GM21367 (cell line): ENCODE data around the gene CYP2E1.
"Not testable (repeated sequence)": the region's sequence is repeated elsewhere in the genome, so short reads cannot be mapped to it uniquely, and the experiment has no call there.

Experiments used
- ATAC-seq: cut with Tn5 transposase; IDR thresholded peaks from one replicate; pipeline ENCODE4 v1.9.1; 2021; ENCODE audit not compliant: unreplicated experiment

The CYP2E1 gene

DNA sequence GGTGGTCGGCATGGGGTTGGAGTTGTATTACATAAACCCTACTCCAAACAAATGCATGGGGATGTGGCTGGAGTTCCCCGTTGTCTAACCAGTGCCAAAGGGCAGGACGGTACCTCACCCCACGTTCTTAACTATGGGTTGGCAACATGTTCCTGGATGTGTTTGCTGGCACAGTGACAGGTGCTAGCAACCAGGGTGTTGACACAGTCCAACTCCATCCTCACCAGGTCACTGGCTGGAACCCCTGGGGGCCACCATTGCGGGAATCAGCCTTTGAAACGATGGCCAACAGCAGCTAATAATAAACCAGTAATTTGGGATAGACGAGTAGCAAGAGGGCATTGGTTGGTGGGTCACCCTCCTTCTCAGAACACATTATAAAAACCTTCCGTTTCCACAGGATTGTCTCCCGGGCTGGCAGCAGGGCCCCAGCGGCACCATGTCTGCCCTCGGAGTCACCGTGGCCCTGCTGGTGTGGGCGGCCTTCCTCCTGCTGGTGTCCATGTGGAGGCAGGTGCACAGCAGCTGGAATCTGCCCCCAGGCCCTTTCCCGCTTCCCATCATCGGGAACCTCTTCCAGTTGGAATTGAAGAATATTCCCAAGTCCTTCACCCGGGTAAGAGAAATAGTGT is at the start of gene CYP2E1:
Gene CYP2E1 (plus strand): TSS at position 407 of the 632 bp plus-strand sequence. CDS start 33 bp downstream, at position 440.
- ATAC-seq: no peak

DNA sequence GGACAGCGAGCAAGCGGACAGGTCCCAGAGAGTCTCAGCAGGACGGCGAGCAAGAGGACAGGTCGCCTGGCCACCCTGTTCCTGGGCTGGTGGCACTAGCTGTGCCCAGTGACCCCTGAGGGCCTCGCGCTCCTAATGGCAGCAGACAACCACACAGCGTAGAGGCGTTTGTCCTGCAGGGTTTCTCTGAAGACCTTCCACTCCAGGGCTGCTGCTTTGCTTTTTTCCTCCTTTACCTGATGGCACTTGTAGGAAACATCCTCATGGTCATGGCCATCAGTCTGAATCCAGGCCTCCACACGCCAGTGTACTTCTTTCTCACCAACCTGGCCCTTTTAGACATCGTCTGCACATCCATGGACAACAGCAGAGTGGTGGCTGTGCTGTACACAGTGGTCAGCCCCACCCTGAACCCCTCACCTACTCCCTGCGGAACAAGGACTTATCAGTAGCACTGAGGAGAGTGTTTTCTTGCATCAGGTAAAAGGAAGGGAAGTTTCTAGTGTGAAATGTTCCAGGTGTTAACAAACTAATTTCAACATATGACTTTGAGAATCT is 46.0 kb upstream of the CYP2E1 start:
- no peak for ATAC-seq

DNA sequence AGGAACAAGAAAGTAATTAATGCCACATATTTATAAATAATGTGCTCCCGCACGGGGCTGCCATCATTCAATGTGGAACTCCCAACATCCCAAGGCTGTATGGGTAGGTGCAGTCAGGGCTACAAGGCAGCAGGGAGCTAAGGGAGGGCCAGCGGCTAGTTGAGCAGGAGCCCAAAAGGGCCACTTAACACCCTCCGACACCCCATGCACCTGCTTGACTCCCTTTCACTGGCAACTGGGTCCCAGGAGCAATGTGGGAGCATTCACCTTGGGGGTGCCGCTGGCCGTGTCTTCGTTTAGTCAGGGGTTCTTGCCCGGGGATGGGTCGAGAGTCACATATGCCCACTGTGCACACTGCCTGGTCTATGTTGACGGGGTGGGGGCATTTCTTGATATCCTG is 45.5 kb upstream of the CYP2E1 start:
- no peak for ATAC-seq

DNA sequence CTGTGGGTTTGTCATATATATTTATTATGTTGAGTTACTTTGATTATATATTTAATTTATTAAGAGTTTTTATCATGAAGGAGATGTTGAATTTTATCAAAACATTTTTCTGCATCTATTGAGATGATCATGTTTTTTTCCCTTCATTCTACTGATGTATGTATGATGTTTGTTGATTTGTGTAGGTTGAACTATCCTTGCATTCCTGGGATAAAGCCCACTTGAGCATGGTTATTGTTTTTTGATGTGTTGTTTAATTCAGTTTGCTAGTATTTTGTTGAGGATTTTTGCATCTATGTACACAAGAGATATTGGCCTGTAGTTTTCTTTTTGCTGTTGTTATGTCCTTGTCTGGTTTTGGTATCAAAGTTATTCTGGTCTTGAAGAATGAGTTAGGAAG is 42.3 kb upstream of the CYP2E1 start:
- ATAC-seq: no peak

DNA sequence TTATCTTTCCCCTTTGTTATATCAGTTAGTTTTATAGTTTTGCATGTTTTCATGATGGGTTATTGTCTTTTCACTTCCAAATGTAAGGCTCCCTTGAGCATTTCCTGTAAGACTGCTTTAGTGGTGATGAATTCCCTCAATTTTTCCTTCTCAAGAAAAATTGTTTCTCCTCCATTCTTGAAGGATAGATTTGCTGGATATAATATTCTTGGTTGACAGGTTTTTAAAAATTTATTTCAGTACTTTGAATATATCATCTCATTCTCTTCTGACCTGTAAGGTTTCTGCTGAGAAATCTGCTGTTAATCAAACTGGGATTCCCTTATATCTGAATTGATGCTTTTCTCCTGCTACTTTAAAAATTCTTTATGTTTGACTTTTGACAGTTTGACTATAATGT is 40.1 kb upstream of the CYP2E1 start:
- no peak for ATAC-seq

DNA sequence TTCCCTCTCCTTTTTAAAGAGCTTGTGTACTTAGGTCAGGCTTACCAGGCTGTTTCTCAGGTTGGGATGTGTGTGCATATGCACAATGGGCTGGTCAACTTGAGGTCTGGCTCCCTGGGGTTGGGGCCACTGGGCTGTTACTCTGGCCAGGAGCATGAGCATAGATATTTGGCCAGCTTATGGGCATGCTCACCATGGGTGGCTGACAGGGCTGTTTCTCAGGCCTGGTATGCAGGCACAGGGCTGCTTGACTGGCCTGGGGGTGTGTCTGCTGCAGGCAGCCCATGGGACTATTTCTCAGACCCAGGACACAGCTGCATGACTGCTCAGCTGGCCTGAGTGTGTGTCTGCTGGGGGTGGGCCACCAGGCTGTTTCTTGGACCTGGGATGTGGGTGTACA is 38.8 kb upstream of the CYP2E1 start:
- no peak for ATAC-seq

DNA sequence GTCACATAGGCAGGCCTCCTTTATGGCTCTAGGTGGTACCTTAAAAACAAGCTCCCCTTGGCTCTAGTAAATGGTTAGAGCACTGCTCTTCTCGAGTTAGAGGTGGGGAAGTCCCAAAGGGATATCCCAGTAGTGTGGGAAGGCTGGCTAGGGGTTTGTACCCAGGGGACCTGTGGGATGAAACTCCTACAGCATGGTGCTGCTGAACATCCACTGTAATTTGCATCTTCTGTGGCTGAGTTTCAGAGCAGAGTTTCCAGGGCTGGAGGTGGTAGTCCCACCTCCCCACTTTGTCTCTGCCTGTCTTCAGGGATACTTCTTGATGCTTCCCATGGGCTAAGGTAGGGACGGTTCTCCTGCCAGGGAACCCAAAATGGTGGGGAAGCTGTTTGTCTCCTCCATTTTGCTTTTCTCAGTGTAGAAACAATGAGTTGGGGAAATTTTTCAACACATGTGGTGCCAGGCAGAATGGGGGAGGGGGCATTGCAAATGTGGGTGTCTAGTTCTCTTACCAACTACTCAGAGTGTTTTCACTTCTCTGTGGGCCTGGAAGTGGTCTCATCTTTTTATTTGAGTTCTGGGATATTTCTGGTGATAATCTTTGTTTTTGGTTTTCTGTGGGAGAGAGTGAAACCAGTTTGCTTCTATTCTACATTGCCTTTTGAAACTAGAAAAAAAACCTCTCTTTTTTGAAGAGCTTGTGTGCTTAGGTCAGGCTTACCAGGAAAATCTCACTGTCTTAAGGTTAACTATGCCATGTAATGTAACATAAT is 37.2 kb upstream of the CYP2E1 start:
- ATAC-seq: peak; percentile 57

DNA sequence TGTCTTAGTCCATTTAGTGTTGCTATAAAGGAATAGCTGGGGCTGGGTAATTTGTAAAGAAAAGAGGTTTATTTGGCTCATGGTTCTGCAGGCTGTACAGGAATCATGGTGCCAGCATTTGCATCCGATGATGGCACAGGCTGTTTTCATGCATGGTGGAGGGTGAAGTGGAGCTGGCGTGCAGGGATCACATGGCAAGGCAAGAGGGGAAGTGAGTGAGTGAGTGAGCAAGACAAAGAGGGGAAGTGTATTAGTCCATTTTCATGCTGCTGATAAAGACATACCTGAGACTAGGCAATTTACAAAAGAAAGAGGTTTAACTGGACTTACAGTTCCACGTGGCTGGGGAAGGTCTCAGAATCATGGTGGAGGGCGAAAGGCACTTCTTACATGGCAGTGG is 33.6 kb upstream of the CYP2E1 start:
- not testable (repeated sequence) for ATAC-seq

DNA sequence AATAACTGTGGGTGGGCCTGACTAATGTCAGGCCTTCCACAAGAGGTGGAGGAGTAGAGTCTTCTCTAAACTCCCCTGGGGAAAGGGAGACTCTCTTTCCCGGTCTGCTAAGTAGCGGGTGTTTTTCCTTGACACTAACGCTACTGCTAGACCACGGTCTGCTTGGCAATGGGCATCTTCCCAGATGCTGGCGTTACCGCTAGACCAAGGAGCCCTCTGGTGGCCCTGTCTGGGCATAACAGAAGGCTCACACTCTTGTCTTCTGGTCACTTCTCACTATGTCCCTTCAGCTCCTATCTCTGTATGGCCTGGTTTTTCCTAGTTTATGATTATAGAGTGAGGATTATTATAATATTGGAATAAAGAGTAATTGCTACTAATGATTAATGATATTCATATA is 29.8 kb upstream of the CYP2E1 start:
- not testable (repeated sequence) for ATAC-seq

DNA sequence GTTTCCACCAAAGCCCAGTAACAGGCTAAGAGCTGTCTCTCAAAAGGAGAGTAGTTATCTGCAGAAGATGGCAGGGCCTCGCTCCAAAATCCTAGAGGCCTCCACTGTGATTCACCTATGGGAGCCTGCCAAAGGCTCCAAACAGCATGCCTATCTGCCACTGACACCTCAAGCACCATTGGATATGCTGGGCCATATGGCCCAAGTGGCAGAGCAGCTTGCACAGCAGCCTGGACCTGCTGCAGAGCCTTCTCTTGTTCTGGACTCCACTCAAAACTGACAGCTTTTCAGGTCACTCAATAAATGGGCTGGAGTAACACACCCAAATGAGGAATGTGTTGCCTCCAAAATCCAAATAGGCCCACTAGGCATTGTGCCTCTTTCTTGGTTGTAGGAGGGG is 28.0 kb upstream of the CYP2E1 start:
- ATAC-seq: not testable (repeated sequence)

DNA sequence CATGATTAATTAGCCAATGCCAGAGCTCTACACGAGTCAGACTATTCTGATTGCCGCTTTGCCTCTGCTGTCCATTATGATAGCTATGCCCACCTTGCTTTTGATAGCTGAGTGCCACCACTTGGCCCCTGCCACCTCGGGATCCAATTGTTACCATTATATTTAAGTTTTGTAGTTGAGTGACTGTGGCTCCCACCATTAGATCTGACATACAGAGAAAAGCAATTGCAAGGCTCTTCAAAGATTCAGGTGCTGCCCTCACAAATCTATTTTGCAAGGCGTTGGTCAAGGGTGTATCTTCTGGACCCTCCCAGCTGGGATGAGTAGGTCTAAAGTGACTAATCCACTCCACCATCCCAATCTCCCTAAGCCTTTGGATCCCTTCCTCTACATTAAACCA is 26.3 kb upstream of the CYP2E1 start:
- not testable (repeated sequence) for ATAC-seq

DNA sequence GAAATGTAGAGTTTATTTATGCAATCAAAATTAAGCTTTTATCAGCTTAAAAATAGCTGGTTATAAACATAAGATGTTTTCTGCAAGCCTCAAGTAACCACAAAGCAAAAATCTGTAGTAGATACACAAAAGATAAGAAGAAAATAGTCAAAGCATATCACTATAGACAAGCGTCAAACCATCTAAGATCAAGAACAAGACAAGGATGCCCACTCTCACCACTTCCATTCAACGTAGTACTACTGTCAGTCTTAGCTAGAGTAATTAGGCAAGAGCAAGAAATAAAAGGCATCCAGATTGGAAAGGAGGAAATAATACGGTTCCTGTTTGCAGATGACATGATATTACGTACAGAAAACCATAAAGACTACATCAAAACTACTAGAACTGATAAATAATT is 17.5 kb upstream of the CYP2E1 start:
- no peak for ATAC-seq

DNA sequence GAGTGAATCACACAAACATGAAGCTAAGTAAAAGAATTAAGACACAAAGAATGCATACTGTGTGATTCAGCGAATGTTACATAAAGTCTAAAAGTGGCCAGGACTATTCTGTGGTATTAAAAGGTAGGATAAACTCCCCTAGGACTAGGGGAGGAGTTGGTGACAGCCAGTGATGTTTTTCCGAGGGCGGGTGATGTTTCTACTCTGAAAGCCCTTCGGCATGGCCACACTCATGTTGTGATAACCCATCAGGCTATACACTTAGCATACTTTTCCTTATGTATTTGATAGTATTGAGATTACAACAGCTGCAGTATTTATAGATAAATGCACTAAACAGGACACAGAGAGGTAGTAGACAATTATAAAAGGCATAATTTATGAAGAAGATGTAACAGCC is 15.8 kb upstream of the CYP2E1 start:
- ATAC-seq: no peak

DNA sequence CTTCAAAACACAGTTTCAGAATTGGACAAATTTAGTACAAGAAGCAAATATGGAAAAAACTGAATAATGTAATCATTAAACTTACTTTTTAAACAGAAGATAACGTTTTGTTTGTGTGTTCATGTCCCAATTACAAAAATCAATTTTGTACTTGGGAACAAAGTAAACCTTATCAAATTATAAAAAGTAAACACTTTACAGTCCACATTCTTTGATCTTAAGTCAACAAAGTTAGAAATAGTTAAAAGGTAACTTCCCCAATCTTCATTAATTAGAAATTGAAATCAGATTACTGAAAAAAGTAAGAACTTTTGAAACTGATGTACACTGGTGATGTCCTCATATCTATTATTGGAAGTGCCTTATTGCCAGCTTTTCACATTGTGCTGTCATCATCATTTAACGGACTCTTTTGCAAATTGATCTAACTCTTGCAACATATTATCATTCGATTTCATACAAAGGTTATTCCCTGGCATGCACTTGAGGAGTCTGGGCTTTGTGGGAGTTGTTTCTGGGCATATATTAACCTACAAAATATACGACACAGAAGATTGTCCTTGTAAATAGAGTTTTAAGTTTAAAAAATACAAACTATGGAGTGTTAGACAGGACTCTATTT is 15.1 kb upstream of the CYP2E1 start:
- no peak for ATAC-seq

DNA sequence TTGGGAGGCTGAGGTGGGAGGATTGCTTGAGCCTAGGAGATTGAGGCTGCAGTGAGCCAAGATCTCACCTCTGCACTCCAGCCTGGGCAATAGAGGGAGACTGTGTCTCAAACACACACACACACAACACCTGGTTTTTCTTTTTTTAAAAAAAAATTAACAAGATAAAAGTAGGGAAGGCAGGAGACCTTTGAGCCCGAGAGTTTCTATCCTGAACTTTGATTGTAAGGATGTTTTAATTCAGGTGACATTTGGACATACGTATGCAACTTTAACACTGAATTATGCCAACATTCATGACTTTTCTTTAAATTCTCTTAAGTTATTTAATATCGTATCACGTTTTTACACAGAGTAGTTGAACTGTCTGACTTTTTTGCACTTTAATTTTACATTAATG is 11.7 kb upstream of the CYP2E1 start:
- no peak for ATAC-seq

DNA sequence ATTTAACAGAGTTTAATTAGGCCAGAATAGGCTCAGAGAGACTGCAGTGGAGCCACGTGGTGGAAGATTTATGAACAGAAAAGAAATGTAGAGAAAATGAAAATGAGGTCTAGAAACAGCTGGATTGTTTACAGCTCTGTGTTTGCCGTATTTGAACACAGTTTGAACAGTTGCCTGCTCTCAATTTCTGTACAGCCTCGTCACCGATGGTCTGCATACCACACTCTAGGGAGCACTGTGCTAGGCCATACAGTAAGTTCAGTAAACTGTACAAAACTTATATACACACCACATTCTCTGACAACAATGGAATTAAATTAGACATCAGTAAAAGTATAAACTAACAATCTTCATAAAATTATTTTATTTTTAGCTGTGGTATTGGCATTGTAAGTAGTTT is 11.1 kb upstream of the CYP2E1 start:
- ATAC-seq: no peak

DNA sequence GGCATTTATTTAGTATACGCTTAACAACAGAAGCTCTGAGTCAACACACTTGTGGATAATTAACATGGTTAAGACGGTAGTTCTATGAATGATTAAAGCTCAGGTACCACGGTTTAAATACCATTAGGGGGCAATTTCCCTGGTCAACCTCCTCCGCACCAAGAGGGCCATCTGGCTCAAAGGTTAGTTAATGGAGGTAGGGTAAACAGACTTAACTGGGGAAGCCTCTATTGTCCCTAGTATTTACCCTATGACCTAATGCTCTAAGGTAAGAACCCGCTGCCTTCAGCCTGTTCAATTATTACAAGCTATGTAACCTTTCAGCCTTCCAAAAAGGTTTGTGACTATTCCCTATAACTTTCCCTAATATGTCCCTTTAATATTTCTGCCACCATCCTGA is 8.6 kb upstream of the CYP2E1 start:
- not testable (repeated sequence) for ATAC-seq

DNA sequence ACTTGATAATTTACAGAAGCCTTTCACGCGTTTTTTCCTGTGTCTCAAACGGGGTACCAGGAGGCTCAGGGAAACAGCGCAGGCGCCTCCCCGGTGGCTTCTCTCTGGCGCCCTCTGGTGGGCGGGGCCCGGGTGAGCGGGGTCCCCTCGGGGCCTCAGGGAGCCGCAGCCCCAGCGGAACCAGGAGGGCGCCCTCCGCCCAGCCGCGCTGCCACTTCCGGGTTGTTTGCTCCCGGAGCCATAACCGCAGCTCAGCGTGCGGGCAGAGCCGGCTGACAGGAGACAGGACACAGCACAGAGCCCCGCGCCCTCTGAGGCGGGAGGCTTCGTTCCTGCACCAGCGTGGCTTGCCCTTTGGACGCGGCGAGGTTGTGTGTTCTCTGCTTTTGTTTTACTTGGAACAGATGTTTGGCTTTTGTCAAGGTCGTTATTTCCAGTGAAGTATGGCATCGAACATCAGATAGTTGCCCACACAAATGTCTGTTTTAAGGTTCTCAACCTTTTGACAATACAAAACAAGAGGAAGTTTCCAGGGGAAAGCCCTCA is 6.9 kb upstream of the CYP2E1 start:
- ATAC-seq: peak; percentile 96

DNA sequence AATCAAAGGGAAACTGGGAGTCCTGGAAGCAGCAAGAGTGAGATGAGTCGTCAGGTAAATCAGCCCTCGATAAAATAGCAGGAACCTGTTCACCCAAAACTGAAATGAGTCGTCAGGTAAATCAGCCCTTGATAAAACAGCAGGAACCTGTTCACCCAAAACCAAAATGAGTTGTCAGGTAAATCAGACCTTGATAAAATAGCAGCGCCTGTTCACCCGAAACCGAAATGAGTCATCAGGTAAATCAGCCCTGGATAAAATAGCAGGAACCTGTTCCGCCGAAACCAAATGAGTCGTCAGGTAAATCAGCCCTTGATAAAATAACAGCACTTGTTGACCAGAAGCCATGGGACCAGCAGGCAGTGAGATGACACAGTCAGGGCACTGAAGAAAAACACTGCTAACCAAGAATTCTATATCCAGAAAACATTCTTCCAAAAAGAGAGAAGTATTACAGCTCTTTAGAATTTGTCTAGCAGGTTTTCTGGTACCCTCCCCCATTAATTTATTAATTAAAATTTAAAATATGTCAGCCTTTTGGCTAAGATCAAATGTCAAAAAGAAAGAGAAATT is 3.4 kb upstream of the CYP2E1 start:
- ATAC-seq: no peak

DNA sequence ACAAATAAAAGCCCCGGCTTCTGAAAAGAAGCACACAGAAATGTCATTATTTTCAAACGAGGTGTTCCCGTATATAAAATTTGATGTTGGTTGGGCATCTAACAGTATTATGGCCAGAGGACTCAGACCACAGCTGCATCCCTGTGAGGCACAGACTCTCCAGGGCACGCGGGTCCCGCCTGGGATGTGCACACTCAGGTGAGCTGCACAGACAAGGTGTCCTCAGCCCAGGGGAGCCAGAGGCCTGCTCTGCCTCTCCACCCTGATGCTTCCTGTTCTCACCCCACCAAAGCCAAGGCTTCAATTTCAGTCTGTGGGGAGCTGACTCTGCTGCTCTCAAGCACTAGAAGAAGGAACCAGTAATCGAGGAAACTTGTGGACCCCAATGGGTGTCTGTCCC is 1.7 kb upstream of the CYP2E1 start:
- no peak for ATAC-seq

DNA sequence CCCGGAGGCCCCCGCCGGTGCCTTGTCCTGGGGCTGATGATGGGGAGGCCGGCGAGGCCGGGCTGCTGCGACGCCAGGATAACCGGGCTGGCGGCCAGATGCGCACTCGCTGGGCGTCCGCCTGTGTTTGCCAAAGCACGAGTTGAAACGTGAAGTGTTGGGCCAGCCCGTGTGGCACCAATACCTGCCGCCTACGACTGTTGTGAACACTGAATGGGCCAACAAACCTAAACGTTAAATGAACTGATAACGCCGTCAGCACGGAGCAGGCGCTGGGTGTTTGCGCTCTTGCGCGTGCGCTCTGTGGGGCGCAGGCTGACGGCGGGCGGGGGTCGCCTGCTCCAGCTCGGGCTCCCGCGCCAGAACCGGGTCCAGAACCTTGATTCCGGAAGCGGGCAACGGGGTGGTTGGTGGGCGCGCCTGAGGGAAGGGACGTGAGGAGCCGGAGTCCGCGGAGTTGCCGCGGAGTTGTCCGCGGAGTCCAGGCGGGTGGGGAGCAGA is 658 bp downstream of the CYP2E1 start:
- ATAC-seq: no peak
